ENCODE data around the gene DNAH10. TPM values are rescaled to one million over a fixed set of nuclear protein-coding genes. Genes with fewer than 3 reads are reported as not detected.

DNAH10 gene
- total RNA-seq, 4 donors from 2014 or later, result 0.14 to 0.20 TPM; not detected in 2

- TF ChIP-seq EP300 (IDR thresholded peaks at IDR 0.05; ENCODE audit: low read depth) (no peak), POLR2AphosphoS5 (IDR thresholded peaks at IDR 0.05) (peak; percentile 75 to 86 (median 75)), POLR2A (IDR thresholded peaks at IDR 0.05) (peak; percentile 59)
- TF ChIP-seq, protein P1, sequence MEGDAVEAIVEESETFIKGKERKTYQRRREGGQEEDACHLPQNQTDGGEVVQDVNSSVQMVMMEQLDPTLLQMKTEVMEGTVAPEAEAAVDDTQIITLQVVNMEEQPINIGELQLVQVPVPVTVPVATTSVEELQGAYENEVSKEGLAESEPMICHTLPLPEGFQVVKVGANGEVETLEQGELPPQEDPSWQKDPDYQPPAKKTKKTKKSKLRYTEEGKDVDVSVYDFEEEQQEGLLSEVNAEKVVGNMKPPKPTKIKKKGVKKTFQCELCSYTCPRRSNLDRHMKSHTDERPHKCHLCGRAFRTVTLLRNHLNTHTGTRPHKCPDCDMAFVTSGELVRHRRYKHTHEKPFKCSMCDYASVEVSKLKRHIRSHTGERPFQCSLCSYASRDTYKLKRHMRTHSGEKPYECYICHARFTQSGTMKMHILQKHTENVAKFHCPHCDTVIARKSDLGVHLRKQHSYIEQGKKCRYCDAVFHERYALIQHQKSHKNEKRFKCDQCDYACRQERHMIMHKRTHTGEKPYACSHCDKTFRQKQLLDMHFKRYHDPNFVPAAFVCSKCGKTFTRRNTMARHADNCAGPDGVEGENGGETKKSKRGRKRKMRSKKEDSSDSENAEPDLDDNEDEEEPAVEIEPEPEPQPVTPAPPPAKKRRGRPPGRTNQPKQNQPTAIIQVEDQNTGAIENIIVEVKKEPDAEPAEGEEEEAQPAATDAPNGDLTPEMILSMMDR (IDR thresholded peaks at IDR 0.05), result peak in 2 of 5 experiments; percentile 12 to 22
- Histone ChIP-seq H3K9me3 (no peaks in the 10 kb centered on the region), H3K36me3 (peaks cover 0 to 6% (median 1%) of the 10 kb centered on the region in 4 donors), H3K27ac (peak within 1 kb of the TSS; percentile 98 to 100 (median 99)), H3K4me3 (peak within 1 kb of the TSS; percentile 98 to 100 (median 98)), H3K27me3 (no peaks in the 10 kb centered on the region), H3K4me1 (peaks cover 6 to 29% (median 18%) of the 10 kb centered on the region in 4 donors)
- in situ Hi-C loops (cut with MboI; ENCODE audit: low pct_ligation_motif_present in 1 of 4, low pct_unique_long_range_greater_than_20kb in 1 of 4, low sequenced_read_pairs in 3 of 4), result no loop called here
- peak; percentile 96 for DNase-seq
- intact Hi-C loops (cut with DNase I; ENCODE audit: low total_unique reads), result no loop called here
- 2% methylated on average over 11 of the region's 138 CpGs; no CpG with 5 or more reads in 1 of the 2 donors for WGBS, 2 donors (ENCODE audit: low coverage in 1 of 2)
Observed at GRCh38 chr12:123972457-123973401, 210.6 kb downstream of the DNAH10 start, which contains the start of the genes CCDC92 and ZNF664. CCDC92 (minus strand) TSS chr12:123972831; CDS start chr12:123944305, 28,526 bp downstream. ZNF664 (plus strand) TSS chr12:123973215; CDS start chr12:124012145, 38,930 bp downstream.

DNA sequence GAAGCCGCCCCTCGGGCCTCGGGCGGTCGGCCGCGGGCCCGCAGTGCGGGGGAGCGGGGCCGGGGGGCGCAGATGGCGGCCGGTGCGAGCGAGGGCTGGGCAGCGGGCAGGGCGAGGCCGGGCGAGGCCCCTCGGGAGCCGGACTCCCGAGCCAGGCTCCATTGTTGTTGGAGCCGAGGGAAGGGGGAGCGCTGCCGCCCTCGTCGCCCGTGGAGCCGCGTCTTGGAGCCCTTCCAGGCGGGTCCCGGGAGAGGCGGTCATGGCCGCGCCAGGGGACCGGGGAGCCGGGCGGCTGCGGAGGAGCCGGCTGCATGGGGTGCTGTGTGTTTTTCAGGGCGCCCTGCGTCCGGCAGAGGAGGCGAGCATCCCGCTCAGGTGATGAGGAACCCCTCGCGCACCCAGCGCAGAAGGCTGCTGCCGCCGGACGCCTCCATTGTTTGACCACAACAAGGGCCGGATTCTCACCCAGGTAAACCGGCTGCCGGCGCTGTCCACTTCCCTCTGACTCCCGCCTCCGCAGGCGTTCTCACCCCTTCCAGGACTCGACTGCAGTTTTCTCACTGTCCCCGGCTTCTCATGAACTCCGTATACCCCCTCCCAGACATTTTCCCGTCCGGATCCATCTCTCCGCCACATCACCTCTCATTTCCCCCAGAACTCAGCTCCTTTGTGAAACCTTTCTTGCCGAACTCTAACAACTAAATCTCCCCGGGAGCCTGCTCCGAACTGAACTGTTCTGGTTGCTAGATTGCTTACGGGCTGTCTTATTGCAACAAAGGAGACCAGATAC, 211.6 kb downstream of the DNAH10 start:
- Histone ChIP-seq H3K27me3 (no peaks in the 10 kb centered on the region), H3K27ac (peak overlapping the region; percentile 98 to 100 (median 99)), H3K4me3 (peak overlapping the region; percentile 77 to 100 (median 98)), H3K4me1 (peaks cover 6 to 29% (median 18%) of the 10 kb centered on the region in 4 donors), H3K36me3 (peaks cover 0 to 6% (median 0%) of the 10 kb centered on the region in 4 donors), H3K9me3 (no peaks in the 10 kb centered on the region)
- peak; percentile 55 for DNase-seq
- in situ Hi-C loops (cut with MboI; ENCODE audit: low pct_ligation_motif_present in 1 of 4, low pct_unique_long_range_greater_than_20kb in 1 of 4, low sequenced_read_pairs in 3 of 4) (no loop called here), intact Hi-C loops (cut with DNase I; ENCODE audit: low total_unique reads) (no loop called here)
- WGBS, 2 donors (ENCODE audit: low coverage in 1 of 2), result 1 to 10% methylated on average over 4 to 66 of the region's 69 CpGs
- TF ChIP-seq POLR2A (IDR thresholded peaks at IDR 0.05), result peak; percentile 16
- TF ChIP-seq, protein P1 (IDR thresholded peaks at IDR 0.05), result no peak

DNA sequence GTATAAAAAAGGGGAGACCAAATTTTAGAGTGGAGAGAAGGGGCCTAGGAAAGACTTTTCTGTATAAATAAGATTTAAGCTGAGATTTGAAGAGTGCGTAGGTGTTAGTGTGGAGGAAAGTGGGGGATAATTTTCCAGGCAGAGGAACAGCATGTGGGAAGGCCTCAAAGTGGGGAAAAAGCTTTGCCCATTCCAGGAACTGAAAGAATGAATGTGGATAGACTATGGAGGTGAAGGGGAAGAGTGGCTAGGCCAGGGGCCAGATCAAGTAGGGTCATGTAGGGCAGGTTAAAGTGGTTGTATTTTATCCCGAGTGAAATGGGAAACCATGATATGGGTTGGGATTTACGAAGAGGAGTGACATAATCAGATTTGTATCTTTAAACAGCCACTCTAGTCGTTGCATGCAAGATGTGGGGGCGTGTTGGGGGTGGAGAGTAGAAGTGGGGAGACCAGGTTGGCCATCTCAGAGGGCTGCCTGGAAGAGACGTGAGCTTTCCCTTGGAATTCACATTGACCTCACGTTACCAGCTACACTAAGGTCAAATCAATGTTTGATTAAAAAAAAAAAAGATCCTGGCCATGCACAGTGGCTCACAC, 214.2 kb downstream of the DNAH10 start:
- no peaks in the 10 kb centered on the region for H3K27me3 ChIP-seq
- intact Hi-C loops (cut with DNase I; ENCODE audit: low total_unique reads) (no loop called here), in situ Hi-C loops (cut with MboI; ENCODE audit: low pct_ligation_motif_present in 1 of 4, low pct_unique_long_range_greater_than_20kb in 1 of 4, low sequenced_read_pairs in 3 of 4) (no loop called here)
- no peak overlapping the region for H3K27ac ChIP-seq
- no peak overlapping the region for H3K4me3 ChIP-seq
- H3K4me1 ChIP-seq, result peaks cover 6 to 16% (median 15%) of the 10 kb centered on the region in 4 donors
- DNase-seq, result no peak
- peaks cover 0 to 14% (median 0%) of the 10 kb centered on the region in 4 donors for H3K36me3 ChIP-seq
- H3K9me3 ChIP-seq, result no peaks in the 10 kb centered on the region
- no peak for TF ChIP-seq EP300 (IDR thresholded peaks at IDR 0.05; ENCODE audit: low read depth)
- TF ChIP-seq, protein P1 (IDR thresholded peaks at IDR 0.05), result no peak
- no peak for TF ChIP-seq POLR2A (IDR thresholded peaks at IDR 0.05)
- TF ChIP-seq POLR2AphosphoS5 (IDR thresholded peaks at IDR 0.05), result no peak
- WGBS, 2 donors (ENCODE audit: low coverage in 1 of 2), result 88 to 91% methylated on average over 7 of the region's 7 CpGs
